ENCODE measurements around the gene TNNT2. TPM values are rescaled to one million over a fixed set of nuclear protein-coding genes. Genes with fewer than 3 reads are reported as not detected.

TNNT2 gene
- total and polyA plus RNA-seq, 2 donors from 2014 or later = 2.1 to 117 TPM

DNA sequence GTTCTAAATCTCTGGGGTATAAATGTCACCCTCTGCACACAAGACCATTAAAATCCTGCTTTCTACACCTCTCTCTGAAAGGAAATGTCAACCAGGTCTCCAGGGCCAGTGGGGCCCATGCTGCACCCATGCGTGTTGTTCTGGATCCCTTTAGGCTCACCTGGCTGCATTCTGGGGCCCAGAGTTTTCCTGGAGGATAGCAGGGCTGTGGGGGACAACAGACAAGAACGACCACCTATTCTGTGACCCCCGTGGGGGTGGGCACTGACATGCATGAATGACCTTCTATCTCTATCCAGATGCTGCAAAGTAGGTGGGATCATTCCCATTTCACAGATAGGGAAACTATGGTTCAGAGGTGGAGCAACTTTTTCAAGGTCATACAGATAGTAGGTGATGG lies 41.6 kb downstream of the TNNT2 start:
- H3K4me1 ChIP-seq (ENCODE audit: control insufficient read depth in 2 of 3, insufficient read depth in 2 of 3, low read depth in 1 of 3, low read length in 3 of 3) = no peaks in the 10 kb centered on the region
- H3K4me3 ChIP-seq (ENCODE audit: low read length in 3 of 3) = no peak overlapping the region
- no peak overlapping the region for H3K27ac ChIP-seq (ENCODE audit: low read depth in 2 of 2, low read length in 2 of 2)
- TF ChIP-seq, protein P1, sequence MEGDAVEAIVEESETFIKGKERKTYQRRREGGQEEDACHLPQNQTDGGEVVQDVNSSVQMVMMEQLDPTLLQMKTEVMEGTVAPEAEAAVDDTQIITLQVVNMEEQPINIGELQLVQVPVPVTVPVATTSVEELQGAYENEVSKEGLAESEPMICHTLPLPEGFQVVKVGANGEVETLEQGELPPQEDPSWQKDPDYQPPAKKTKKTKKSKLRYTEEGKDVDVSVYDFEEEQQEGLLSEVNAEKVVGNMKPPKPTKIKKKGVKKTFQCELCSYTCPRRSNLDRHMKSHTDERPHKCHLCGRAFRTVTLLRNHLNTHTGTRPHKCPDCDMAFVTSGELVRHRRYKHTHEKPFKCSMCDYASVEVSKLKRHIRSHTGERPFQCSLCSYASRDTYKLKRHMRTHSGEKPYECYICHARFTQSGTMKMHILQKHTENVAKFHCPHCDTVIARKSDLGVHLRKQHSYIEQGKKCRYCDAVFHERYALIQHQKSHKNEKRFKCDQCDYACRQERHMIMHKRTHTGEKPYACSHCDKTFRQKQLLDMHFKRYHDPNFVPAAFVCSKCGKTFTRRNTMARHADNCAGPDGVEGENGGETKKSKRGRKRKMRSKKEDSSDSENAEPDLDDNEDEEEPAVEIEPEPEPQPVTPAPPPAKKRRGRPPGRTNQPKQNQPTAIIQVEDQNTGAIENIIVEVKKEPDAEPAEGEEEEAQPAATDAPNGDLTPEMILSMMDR (IDR thresholded peaks at IDR 0.05; ENCODE audit: borderline replicate concordance, extremely low read depth, insufficient read depth) = no peak
- no peaks in the 10 kb centered on the region for H3K9me3 ChIP-seq (ENCODE audit: control insufficient read depth in 2 of 3, insufficient read depth in 1 of 3, low read length in 3 of 3)
- DNase-seq (no peak), FAIRE-seq (no peak)
- intact Hi-C loops (cut with DNase I) = no loop called here
- no peaks in the 10 kb centered on the region for H3K27me3 ChIP-seq (ENCODE audit: control insufficient read depth, insufficient read depth, low read length)
- no peak overlapping the region for H3K9ac ChIP-seq (ENCODE audit: low read length in 3 of 3)
- H3K36me3 ChIP-seq (ENCODE audit: control insufficient read depth in 2 of 3, insufficient read depth in 3 of 3, low read length in 3 of 3) = no peaks in the 10 kb centered on the region

DNA sequence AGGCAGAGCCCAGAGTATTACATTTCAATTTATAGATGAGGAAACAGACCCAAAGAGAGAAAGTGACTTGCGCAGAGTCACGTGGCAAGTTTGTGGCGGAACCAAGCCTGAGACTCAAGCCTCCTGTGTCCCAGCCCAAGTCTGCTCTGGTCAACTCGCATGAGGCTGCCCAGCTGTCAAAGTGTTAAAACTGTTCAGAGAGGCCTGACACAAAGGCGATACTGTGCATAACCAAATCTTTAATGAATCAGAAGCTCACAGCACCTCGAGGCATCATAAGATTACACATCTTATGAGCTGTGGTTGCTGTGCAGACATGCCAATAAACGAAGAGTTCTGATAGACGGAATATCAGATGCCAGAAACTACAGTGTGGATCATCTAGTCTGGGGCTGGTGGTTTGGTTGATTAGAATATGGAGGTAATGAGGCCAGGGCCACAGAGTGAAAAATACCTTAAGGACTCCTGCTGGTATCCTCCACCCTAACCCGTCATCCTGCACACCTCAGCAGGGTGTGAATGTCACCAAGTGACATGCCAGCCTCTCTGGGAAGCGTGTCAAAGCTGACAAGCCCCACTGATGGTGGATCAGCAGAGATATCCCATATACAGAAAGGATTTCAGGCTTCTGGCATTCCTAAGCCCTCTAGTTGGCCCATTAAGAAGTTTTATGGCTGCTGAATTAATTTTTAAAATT lies 42.2 kb downstream of the TNNT2 start:
- H3K9me3 ChIP-seq (ENCODE audit: control insufficient read depth in 2 of 3, insufficient read depth in 1 of 3, low read length in 3 of 3) = no peaks in the 10 kb centered on the region
- no peak overlapping the region for H3K27ac ChIP-seq (ENCODE audit: low read depth in 2 of 2, low read length in 2 of 2)
- H3K27me3 ChIP-seq (ENCODE audit: control insufficient read depth, insufficient read depth, low read length) = no peaks in the 10 kb centered on the region
- no peaks in the 10 kb centered on the region for H3K36me3 ChIP-seq (ENCODE audit: control insufficient read depth in 2 of 3, insufficient read depth in 3 of 3, low read length in 3 of 3)
- no peak overlapping the region for H3K4me3 ChIP-seq (ENCODE audit: low read length in 3 of 3)
- TF ChIP-seq, protein P1 (IDR thresholded peaks at IDR 0.05; ENCODE audit: borderline replicate concordance, extremely low read depth, insufficient read depth) = no peak
- FAIRE-seq (no peak), DNase-seq (no peak)
- intact Hi-C loops (cut with DNase I) = no loop called here
- H3K4me1 ChIP-seq (ENCODE audit: control insufficient read depth in 2 of 3, insufficient read depth in 2 of 3, low read depth in 1 of 3, low read length in 3 of 3) = no peaks in the 10 kb centered on the region
- no peak overlapping the region for H3K9ac ChIP-seq (ENCODE audit: low read length in 3 of 3)

DNA sequence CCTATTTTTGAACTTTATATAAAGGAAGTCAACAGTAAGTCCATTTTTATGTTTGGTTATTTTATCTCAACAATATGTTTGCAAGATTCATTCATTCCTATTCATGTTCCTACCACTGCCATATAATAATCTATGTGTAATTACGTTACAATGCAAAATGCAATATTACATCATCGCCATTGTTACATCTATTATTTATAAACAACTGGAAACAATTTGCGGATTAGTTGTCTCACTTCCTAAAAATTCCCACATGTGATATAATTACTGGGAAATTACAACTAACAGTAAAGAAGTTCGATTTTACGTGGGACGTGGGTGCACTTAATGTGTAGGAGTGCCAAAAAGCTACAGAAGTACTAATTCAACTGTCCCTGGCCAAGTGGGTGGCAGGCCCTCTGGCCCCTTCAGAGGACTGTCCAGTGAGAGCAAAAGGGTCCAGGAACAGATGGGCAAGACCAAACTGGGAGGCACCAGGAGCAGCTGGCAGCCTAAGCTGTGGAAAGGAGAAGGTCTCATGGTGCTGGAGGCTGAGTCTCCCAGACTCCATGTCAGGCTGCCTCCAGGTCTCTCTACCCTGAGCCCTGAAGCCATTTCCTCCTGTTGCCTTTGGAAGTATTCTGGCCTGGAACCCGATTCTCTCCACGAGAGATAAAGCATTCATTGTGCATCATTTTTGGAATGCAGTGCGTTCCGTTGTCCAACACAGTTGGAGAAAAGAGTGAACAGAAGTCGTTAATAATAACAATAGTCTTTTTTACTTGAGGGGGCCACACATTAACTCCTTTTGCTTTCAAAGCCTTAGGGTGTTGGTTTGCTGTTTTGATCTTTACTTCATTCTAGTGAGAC lies 42.9 kb downstream of the TNNT2 start:
- no peak overlapping the region for H3K4me3 ChIP-seq (ENCODE audit: low read length in 3 of 3)
- H3K9ac ChIP-seq (ENCODE audit: low read length in 3 of 3) = no peak overlapping the region
- no peak for FAIRE-seq
- H3K27me3 ChIP-seq (ENCODE audit: control insufficient read depth, insufficient read depth, low read length) = no peaks in the 10 kb centered on the region
- intact Hi-C loops (cut with DNase I) = no loop called here
- no peaks in the 10 kb centered on the region for H3K9me3 ChIP-seq (ENCODE audit: control insufficient read depth in 2 of 3, insufficient read depth in 1 of 3, low read length in 3 of 3)
- H3K36me3 ChIP-seq (ENCODE audit: control insufficient read depth in 2 of 3, insufficient read depth in 3 of 3, low read length in 3 of 3) = no peaks in the 10 kb centered on the region
- TF ChIP-seq, protein P1 (IDR thresholded peaks at IDR 0.05; ENCODE audit: borderline replicate concordance, extremely low read depth, insufficient read depth) = no peak
- no peak overlapping the region for H3K27ac ChIP-seq (ENCODE audit: low read depth in 2 of 2, low read length in 2 of 2)
- no peaks in the 10 kb centered on the region for H3K4me1 ChIP-seq (ENCODE audit: control insufficient read depth in 2 of 3, insufficient read depth in 2 of 3, low read depth in 1 of 3, low read length in 3 of 3)
- no peak for DNase-seq

All from kidney (tissue), 14 donors.